Measurements from ENCODE around the gene FNBP1L.
"Not testable (repeated sequence)": the region's sequence is repeated elsewhere in the genome, so short reads cannot be mapped to it uniquely, and the experiment has no call there.

The FNBP1L gene

DNA sequence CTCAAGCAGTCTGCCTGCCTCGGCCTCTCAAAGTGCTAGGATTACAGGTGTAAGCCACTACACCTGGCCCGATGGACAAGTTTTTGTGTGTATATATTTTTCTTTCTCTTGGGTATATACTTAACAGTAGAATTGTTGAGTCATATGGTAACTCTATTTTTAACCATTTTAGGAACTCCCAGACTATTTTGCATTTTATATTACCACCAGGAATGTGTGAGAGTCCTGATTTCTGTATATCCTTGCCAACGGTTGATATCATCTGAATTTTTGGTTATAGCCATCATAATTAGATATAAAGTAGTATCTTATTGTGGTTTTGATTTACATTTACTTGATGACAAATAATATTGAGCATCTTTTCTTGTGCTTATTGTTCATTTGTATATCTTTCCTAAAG, 20.7 kb downstream of the FNBP1L start:
- peaks cover 4% of the 10 kb centered on the region; the same call in 1 of the 2 replicates for H3F3A ChIP-seq (ENCODE audit: insufficient read depth, low read length)
- H3K27ac ChIP-seq (ENCODE audit: low read length): no peak overlapping the region
- DNase-seq: no peak
- no peaks in the 10 kb centered on the region for H3K9me3 ChIP-seq (replicated peaks; ENCODE audit: insufficient read depth, low read length)
- H4K20me1 ChIP-seq (ENCODE audit: insufficient read depth, low read length): no peaks in the 10 kb centered on the region
- no peaks in the 10 kb centered on the region for H3K79me2 ChIP-seq (ENCODE audit: low read length)
- H3K9ac ChIP-seq (ENCODE audit: low read length): no peak overlapping the region
- no peak overlapping the region for H3K4me3 ChIP-seq (ENCODE audit: low read length)
- TF ChIP-seq, protein P1, sequence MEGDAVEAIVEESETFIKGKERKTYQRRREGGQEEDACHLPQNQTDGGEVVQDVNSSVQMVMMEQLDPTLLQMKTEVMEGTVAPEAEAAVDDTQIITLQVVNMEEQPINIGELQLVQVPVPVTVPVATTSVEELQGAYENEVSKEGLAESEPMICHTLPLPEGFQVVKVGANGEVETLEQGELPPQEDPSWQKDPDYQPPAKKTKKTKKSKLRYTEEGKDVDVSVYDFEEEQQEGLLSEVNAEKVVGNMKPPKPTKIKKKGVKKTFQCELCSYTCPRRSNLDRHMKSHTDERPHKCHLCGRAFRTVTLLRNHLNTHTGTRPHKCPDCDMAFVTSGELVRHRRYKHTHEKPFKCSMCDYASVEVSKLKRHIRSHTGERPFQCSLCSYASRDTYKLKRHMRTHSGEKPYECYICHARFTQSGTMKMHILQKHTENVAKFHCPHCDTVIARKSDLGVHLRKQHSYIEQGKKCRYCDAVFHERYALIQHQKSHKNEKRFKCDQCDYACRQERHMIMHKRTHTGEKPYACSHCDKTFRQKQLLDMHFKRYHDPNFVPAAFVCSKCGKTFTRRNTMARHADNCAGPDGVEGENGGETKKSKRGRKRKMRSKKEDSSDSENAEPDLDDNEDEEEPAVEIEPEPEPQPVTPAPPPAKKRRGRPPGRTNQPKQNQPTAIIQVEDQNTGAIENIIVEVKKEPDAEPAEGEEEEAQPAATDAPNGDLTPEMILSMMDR (IDR thresholded peaks at IDR 0.05; ENCODE audit: low read length): no peak
- TF ChIP-seq EZH2 (optimal IDR thresholded peaks at IDR 0.05; ENCODE audit: low read depth, low read length) (no peak), EZH2phosphoT487 (IDR thresholded peaks at IDR 0.05; ENCODE audit: low read length) (no peak)
- H3K4me1 ChIP-seq (ENCODE audit: low read length): peaks cover 3% of the 10 kb centered on the region
- no peak overlapping the region for H3K4me2 ChIP-seq (ENCODE audit: low read depth, low read length)
- no peaks in the 10 kb centered on the region for H3K27me3 ChIP-seq (replicated peaks; ENCODE audit: insufficient read depth, low read length)
- no peaks in the 10 kb centered on the region for H3K9me2 ChIP-seq (replicated peaks; ENCODE audit: insufficient read depth, low read length)
- H2AFZ ChIP-seq (ENCODE audit: low read length): no peak overlapping the region
- no peaks in the 10 kb centered on the region for H3K36me3 ChIP-seq (replicated peaks; ENCODE audit: insufficient read depth, low read length)

DNA sequence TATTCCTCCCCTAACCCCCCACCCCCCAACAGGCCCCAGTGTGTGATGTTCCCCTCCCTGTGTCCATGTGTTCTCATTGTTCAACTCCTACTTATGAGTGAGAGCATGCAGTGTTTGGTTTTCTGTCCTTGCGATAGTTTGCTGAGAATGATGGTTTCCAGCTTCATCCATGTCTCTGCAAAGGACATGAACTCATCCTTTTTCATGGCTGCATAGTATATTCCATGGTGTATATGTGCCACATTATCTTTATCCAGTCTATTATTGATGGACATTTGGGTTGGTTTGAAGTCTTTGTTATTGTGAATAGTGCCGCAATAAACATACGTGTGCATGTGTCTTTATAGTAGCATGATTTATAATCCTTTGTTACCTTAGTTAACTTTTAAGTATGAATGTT, 21.3 kb downstream of the FNBP1L start:
- not testable (repeated sequence) for H3K27me3 ChIP-seq (replicated peaks; ENCODE audit: insufficient read depth, low read length); H3K4me2 ChIP-seq (ENCODE audit: low read depth, low read length); H3K9ac ChIP-seq (ENCODE audit: low read length); H3K9me3 ChIP-seq (replicated peaks; ENCODE audit: insufficient read depth, low read length); H4K20me1 ChIP-seq (ENCODE audit: insufficient read depth, low read length); H3K4me1 ChIP-seq (ENCODE audit: low read length); H3K79me2 ChIP-seq (ENCODE audit: low read length); H3K9me2 ChIP-seq (replicated peaks; ENCODE audit: insufficient read depth, low read length); H3K27ac ChIP-seq (ENCODE audit: low read length); H3K4me3 ChIP-seq (ENCODE audit: low read length); H2AFZ ChIP-seq (ENCODE audit: low read length); H3K36me3 ChIP-seq (replicated peaks; ENCODE audit: insufficient read depth, low read length); H3F3A ChIP-seq (ENCODE audit: insufficient read depth, low read length); DNase-seq

DNA sequence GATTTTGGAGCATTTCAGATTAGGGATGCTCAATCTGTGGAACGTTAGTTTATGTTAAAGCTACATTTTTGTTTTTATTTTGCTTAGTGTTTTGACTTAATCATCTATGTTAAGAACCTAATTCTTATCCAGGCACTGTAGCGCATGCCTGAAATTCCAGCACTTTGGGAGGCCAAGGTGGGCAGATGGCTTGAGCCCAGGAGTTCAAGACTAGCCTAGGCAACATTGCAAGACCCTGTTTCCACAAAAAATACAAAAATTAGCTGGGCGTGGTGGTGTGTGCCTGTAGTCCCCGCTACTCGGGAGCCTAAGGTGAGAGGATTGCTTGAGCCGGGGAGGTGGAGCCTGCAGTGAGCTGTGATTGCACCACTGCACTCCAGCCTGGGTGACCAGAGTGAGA, 23.4 kb downstream of the FNBP1L start:
- H3K9me2 ChIP-seq (replicated peaks; ENCODE audit: insufficient read depth, low read length): no peaks in the 10 kb centered on the region
- no peaks in the 10 kb centered on the region for H3K27me3 ChIP-seq (replicated peaks; ENCODE audit: insufficient read depth, low read length)
- H3K36me3 ChIP-seq (replicated peaks; ENCODE audit: insufficient read depth, low read length): no peaks in the 10 kb centered on the region
- H3K9ac ChIP-seq (ENCODE audit: low read length): no peak overlapping the region
- H4K20me1 ChIP-seq (ENCODE audit: insufficient read depth, low read length): no peaks in the 10 kb centered on the region
- H3K4me2 ChIP-seq (ENCODE audit: low read depth, low read length): no peak overlapping the region
- no peaks in the 10 kb centered on the region for H3K79me2 ChIP-seq (ENCODE audit: low read length)
- DNase-seq: no peak
- no peak overlapping the region for H3K4me3 ChIP-seq (ENCODE audit: low read length)
- no peaks in the 10 kb centered on the region for H3F3A ChIP-seq (ENCODE audit: insufficient read depth, low read length)
- no peak overlapping the region for H3K27ac ChIP-seq (ENCODE audit: low read length)
- TF ChIP-seq EZH2 (optimal IDR thresholded peaks at IDR 0.05; ENCODE audit: low read depth, low read length): no peak
- TF ChIP-seq EZH2phosphoT487 (IDR thresholded peaks at IDR 0.05; ENCODE audit: low read length): no peak
- TF ChIP-seq, protein P1 (IDR thresholded peaks at IDR 0.05; ENCODE audit: low read length): no peak
- no peaks in the 10 kb centered on the region for H3K4me1 ChIP-seq (ENCODE audit: low read length)
- H3K9me3 ChIP-seq (replicated peaks; ENCODE audit: insufficient read depth, low read length): no peaks in the 10 kb centered on the region
- no peak overlapping the region for H2AFZ ChIP-seq (ENCODE audit: low read length)

DNA sequence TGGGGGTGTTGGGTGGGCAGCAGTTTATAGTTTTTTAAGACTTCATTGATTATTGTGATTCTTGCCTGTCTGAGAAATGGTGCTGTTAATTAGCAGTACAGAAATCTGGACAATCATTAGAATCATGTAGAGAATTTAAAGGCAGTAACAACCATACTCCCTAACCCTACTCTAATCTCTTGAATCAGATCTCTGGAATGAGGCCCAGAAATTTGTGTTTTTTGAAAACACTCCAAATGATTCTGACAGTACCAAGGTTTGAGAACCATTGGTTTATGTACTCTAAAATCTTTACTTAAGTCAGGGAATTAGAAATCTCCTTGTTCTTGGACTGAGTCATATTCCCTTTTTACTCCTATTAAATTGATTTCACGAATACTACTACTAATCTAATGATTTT, 24.0 kb downstream of the FNBP1L start:
- Histone ChIP-seq H3K27ac (ENCODE audit: low read length) (no peak overlapping the region), H3K4me2 (ENCODE audit: low read depth, low read length) (no peak overlapping the region), H3K27me3 (replicated peaks; ENCODE audit: insufficient read depth, low read length) (no peaks in the 10 kb centered on the region)

More for the DNA sequence above, 24.0 kb downstream of the FNBP1L start:
- TF ChIP-seq EZH2phosphoT487 (IDR thresholded peaks at IDR 0.05; ENCODE audit: low read length): no peak
- TF ChIP-seq EZH2 (optimal IDR thresholded peaks at IDR 0.05; ENCODE audit: low read depth, low read length): no peak
- TF ChIP-seq, protein P1 (IDR thresholded peaks at IDR 0.05; ENCODE audit: low read length): no peak
- H3K9me3 ChIP-seq (replicated peaks; ENCODE audit: insufficient read depth, low read length): no peaks in the 10 kb centered on the region
- H3K9ac ChIP-seq (ENCODE audit: low read length): no peak overlapping the region
- DNase-seq: no peak
- no peaks in the 10 kb centered on the region for H3F3A ChIP-seq (ENCODE audit: insufficient read depth, low read length)
- H4K20me1 ChIP-seq (ENCODE audit: insufficient read depth, low read length): no peaks in the 10 kb centered on the region
- H3K4me3 ChIP-seq (ENCODE audit: low read length): no peak overlapping the region
- no peak overlapping the region for H2AFZ ChIP-seq (ENCODE audit: low read length)
- H3K9me2 ChIP-seq (replicated peaks; ENCODE audit: insufficient read depth, low read length): no peaks in the 10 kb centered on the region
- no peaks in the 10 kb centered on the region for H3K4me1 ChIP-seq (ENCODE audit: low read length)
- no peaks in the 10 kb centered on the region for H3K79me2 ChIP-seq (ENCODE audit: low read length)
- no peaks in the 10 kb centered on the region for H3K36me3 ChIP-seq (replicated peaks; ENCODE audit: insufficient read depth, low read length)

Data from MM.1S (cell line).